RWPE1 (cell line): ENCODE data around the gene OSBPL10.

Experiments used
- CTCF ChIA-PET: fragments of 350-600 bp; sonication (Branson Sonifier 250); formaldehyde crosslinking; extraction: SDS; loops from one replicate; lab custom pipeline; 2021; lab: Yijun Ruan, JAX
- POLR2A ChIA-PET: fragments of 400-600 bp; formaldehyde crosslinking; extraction: SDS; loops from one replicate; lab custom pipeline; 2020; ENCODE audit warnings: antibody characterized with exemption; ENCODE audit not compliant: low non-redundant PET; lab: Yijun Ruan, JAX
- DNase-seq: peaks from one replicate; pipeline ENCODE4 v3.0.0; 2012; ENCODE audit warnings: low spot score
- H3K27ac ChIP-seq: fragments of 450-650 bp; 2 replicates; pipeline ENCODE4 v1.5.1; 2017
- CTCF ChIP-seq: fragments of 450-650 bp; conservative IDR thresholded peaks from 2 replicates; pipeline ENCODE4 v1.5.1; 2017; ENCODE audit warnings: low read depth, mild to moderate bottlenecking

The OSBPL10 gene

DNA sequence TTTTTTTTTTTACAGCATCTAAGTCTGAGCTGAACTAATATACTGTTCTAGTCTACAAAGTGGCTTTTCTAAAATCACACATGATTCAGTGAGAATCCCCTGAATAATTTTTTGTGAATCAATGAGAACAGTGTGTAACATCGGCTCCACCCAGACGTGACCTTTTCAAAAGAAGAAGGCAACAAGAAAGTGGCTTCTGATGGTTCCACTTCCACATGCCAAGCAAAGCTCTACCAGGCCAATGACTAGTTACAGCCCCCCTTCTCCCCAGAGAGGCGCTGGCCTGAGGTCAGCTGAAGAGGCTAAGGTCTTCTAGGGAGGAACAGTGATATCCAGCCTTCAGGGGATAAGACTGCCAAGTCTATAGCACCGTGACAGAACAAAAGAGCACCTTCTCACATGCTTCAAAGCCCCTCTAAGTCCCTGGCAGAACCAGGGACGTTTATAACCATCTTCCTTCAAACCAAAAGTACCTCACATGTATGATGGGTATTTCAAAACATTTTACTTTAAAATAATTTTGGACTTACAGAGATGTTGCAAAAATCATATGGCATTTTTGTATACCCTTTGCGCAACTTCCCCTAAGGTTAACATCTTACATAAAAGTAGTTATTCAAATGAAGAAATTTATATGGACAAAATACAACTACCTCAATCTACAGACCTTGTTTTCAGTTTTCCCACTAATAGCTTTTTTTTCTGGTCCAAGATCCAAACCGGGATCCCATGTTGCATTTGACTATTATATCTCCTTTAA is 177.9 kb downstream of the OSBPL10 start:
- DNase-seq: no peak
- ChIA-PET POLR2A (no interaction called here), CTCF (no interaction called here)
- TF ChIP-seq CTCF: no peak
- no peak overlapping the region for H3K27ac ChIP-seq

- POLR2A ChIA-PET: no interaction called here
Observed at GRCh38 chr3:31800436-31800835, 180.6 kb downstream of the OSBPL10 start.

GRCh38 chr3:31798840-31799239 is 182.2 kb downstream of the OSBPL10 start:
- ChIA-PET POLR2A (no interaction called here), CTCF (no interaction called here)
- no peak for DNase-seq
- no peak for TF ChIP-seq CTCF
- no peak overlapping the region for H3K27ac ChIP-seq

More at GRCh38 chr3:31800436-31800835, 180.6 kb downstream of the OSBPL10 start:
- no peak overlapping the region for H3K27ac ChIP-seq
- CTCF ChIA-PET: no interaction called here
- no peak for TF ChIP-seq CTCF
- DNase-seq: no peak

- CTCF ChIA-PET: no interaction called here
- DNase-seq: no peak
- no peak for TF ChIP-seq CTCF
- H3K27ac ChIP-seq: no peak overlapping the region
- POLR2A ChIA-PET: no interaction called here
Observed at GRCh38 chr3:31793821-31794220, 187.2 kb downstream of the OSBPL10 start.

GRCh38 chr3:31791090-31791430 is 190.0 kb downstream of the OSBPL10 start:
- no peak for TF ChIP-seq CTCF
- H3K27ac ChIP-seq: no peak overlapping the region
- POLR2A ChIA-PET: no interaction called here
- CTCF ChIA-PET: no interaction called here
- no peak for DNase-seq

DNA sequence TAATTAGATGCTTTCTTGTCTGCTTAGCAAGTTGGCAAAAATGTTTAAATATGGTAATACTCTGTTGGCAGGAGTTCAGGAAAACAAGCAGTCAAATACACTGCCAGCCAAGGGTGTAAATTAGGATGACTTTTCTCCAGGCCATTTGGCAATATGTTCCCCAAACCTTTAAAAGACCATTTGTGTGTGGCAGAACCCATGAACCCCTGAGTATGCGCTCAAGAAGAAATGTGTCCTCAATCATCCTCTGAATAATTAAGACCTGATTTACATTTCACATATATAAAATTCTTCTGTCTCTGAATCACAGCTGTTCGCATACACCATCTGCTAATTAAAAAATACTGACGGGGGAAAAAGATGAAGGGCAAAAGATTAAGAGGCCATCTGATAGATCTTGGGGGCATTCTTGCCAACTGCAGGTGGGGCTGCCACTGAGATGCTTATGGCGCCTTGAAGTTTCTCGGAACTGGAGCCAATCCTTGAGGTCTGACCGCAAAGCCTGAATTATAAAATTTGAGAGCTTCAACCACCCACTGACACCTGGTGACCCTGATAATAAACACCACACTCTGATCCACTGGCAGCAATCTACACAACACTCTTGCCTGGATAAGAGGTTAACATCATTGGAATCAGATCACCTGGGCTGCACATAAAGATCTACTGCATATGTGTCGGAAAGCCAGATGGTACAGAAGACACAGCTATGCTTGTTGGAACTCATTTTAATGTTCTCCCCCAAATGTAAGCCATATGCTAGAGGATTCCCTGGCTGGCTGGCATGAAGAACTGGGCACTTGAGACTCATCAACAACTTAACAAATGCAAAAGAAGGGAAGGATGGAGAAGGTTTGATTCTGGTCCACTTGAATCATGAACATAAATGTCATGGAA is 190.6 kb downstream of the OSBPL10 start:
- no peak for DNase-seq
- TF ChIP-seq CTCF: no peak
- CTCF ChIA-PET: interaction anchor here (0.6 kb wide), 1 partner anchor 100 kb away, joined by 3 read pairs; no protein-coding TSS in a partner anchor
- POLR2A ChIA-PET: no interaction called here
- H3K27ac ChIP-seq: no peak overlapping the region
